Thoracic aorta (tissue), 2 donors: ENCODE measurements around the gene FNDC7. TPM values are rescaled to one million over a fixed set of nuclear protein-coding genes. Genes with fewer than 3 reads are reported as not detected.

Experiments used
- ATAC-seq: fragments of 150-250 bp; one replicate; pipeline ENCODE4 v1.8.0; 2017; ENCODE audit warnings: low read depth; ENCODE audit not compliant: insufficient number of reproducible peaks, low FRiP score
- DNase-seq: peaks from one replicate; pipeline ENCODE4 v3.0.0-alpha.2; 2020; ENCODE audit warnings: low spot score
- H3K27ac ChIP-seq, 2 donors: fragments of 200-600 bp; sonication (generic); 1 replicate in 1 of 2; 2 replicates in 1 of 2; pipeline ENCODE4 v1.5.1; 2016; ENCODE audit warnings: mild to moderate bottlenecking in 2 of 2, moderate library complexity in 2 of 2
- H3K27me3 ChIP-seq: fragments of 200-600 bp; sonication (generic); replicated peaks from 2 replicates; pipeline ENCODE4 v1.6.0; 2016; ENCODE audit warnings: mild to moderate bottlenecking; ENCODE audit not compliant: insufficient read depth
- H3K36me3 ChIP-seq: fragments of 200-600 bp; sonication (generic); one replicate; pipeline ENCODE4 v1.5.1; 2016
- H3K4me1 ChIP-seq, 2 donors: fragments of 200-600 bp; sonication (generic); 1 replicate in 1 of 2; 2 replicates in 1 of 2; pipeline versions ENCODE4 v1.5.1 to v1.6.0; 2016; ENCODE audit warnings: low read depth in 2 of 2, mild to moderate bottlenecking in 1 of 2; ENCODE audit not compliant: control insufficient read depth in 1 of 2
- H3K4me3 ChIP-seq: fragments of 200-600 bp; sonication (generic); 2 replicates; pipeline ENCODE4 v1.5.1; 2016; ENCODE audit warnings: mild to moderate bottlenecking
- H3K9me3 ChIP-seq: fragments of 200-600 bp; sonication (generic); 2 replicates; pipeline ENCODE4 v1.5.1; 2016
- CTCF ChIP-seq: fragments of 200-600 bp; sonication (generic); IDR thresholded peaks from one replicate; pipeline ENCODE4 v1.5.1; 2019; ENCODE audit warnings: antibody characterized with exemption
- total RNA-seq, 2 donors: library from RNA; depleted of rRNA; stranded (reverse); fragments of >200 nt; gene quantifications; one replicate each; pipeline versions ENCODE4 v1.1.0 to v1.2.3, GENCODE V29; 2016

Gene FNDC7
- total RNA-seq, 2 donors from 2014 or later: not detected

GRCh38 chr1:108668777-108669176, 43.9 kb upstream of the FNDC7 start:
- no peak for TF ChIP-seq CTCF
- no peaks in the 10 kb centered on the region for H3K36me3 ChIP-seq
- H3K4me3 ChIP-seq: no peak overlapping the region
- no peaks in the 10 kb centered on the region for H3K27me3 ChIP-seq
- H3K9me3 ChIP-seq: no peaks in the 10 kb centered on the region
- H3K27ac ChIP-seq: no peak overlapping the region
- no peaks in the 10 kb centered on the region for H3K4me1 ChIP-seq
- DNase-seq (no peak), ATAC-seq (no peak)

GRCh38 chr1:108669679-108670078, 43.0 kb upstream of the FNDC7 start:
- H3K4me3 ChIP-seq: no peak overlapping the region
- no peaks in the 10 kb centered on the region for H3K4me1 ChIP-seq
- no peak for ATAC-seq
- DNase-seq: no peak
- H3K27ac ChIP-seq: no peak overlapping the region
- no peaks in the 10 kb centered on the region for H3K9me3 ChIP-seq
- no peaks in the 10 kb centered on the region for H3K27me3 ChIP-seq
- no peak for TF ChIP-seq CTCF
- H3K36me3 ChIP-seq: no peaks in the 10 kb centered on the region

- no peaks in the 10 kb centered on the region for H3K4me1 ChIP-seq
- no peaks in the 10 kb centered on the region for H3K36me3 ChIP-seq
- no peaks in the 10 kb centered on the region for H3K27me3 ChIP-seq
- ATAC-seq (no peak), DNase-seq (no peak)
- no peak overlapping the region for H3K4me3 ChIP-seq
- no peak for TF ChIP-seq CTCF
- no peak overlapping the region for H3K27ac ChIP-seq
- H3K9me3 ChIP-seq: no peaks in the 10 kb centered on the region
Measured at GRCh38 chr1:108670131-108670773, 42.5 kb upstream of the FNDC7 start.

- Histone ChIP-seq H3K27me3 (no peaks in the 10 kb centered on the region), H3K4me3 (no peak overlapping the region), H3K36me3 (no peaks in the 10 kb centered on the region), H3K4me1 (no peaks in the 10 kb centered on the region), H3K27ac (no peak overlapping the region), H3K9me3 (no peaks in the 10 kb centered on the region)
- ATAC-seq (no peak), DNase-seq (no peak)
- TF ChIP-seq CTCF: no peak
Measured at GRCh38 chr1:108671143-108671542, 41.6 kb upstream of the FNDC7 start.

GRCh38 chr1:108678706-108679105, 34.0 kb upstream of the FNDC7 start:
- Histone ChIP-seq H3K4me1 (no peaks in the 10 kb centered on the region), H3K4me3 (no peak overlapping the region), H3K27ac (no peak overlapping the region), H3K9me3 (no peaks in the 10 kb centered on the region), H3K27me3 (no peaks in the 10 kb centered on the region), H3K36me3 (no peaks in the 10 kb centered on the region)
- no peak for DNase-seq
- no peak for TF ChIP-seq CTCF
- ATAC-seq: no peak
